ENCODE data around the gene DDX41. TPM values are rescaled to one million over a fixed set of nuclear protein-coding genes. Genes with fewer than 3 reads are reported as not detected.

Gene DDX41
- total RNA-seq, 1 experiment from 2014 or later, result 104 TPM

DNA sequence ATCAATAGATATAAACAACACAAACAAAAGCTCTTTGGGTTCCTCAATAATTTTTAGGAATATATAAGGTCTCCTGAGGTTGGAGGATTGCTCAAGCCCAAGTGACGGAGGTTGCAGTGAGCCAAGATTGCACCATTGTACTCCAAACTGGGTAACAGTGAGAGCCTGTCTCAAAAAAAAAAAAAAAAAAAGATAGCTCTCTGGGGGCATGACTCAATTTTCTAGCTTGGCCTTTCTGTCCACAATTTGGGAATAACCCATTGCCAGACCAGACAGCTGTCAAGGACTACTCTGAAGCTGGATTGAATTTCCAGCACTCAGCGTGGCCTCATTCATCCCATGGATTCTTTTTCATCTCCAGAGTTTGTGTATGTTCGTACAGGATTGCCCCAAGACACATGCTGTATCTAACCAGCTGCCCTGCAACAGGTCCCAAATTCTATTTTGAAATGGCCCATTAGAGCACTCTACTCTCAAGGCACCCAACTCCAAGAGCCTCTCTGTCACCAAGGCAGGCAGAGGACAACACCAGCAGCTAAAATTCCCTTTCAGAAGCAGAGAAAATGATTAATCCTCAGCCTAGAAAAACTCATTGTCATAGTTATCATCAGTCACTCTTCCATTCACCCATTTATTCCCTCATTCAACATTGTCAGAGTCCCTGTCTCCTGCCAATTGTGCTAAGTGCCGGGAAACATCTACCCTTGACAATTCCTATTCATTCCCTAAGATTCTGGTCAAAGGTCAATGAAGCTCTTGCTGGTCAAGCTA is 28.9 kb upstream of the DDX41 start:
- H3K4me1 ChIP-seq (ENCODE audit: low read length), result peaks cover 4% of the 10 kb centered on the region; the same call in 1 of the 2 replicates

DNA sequence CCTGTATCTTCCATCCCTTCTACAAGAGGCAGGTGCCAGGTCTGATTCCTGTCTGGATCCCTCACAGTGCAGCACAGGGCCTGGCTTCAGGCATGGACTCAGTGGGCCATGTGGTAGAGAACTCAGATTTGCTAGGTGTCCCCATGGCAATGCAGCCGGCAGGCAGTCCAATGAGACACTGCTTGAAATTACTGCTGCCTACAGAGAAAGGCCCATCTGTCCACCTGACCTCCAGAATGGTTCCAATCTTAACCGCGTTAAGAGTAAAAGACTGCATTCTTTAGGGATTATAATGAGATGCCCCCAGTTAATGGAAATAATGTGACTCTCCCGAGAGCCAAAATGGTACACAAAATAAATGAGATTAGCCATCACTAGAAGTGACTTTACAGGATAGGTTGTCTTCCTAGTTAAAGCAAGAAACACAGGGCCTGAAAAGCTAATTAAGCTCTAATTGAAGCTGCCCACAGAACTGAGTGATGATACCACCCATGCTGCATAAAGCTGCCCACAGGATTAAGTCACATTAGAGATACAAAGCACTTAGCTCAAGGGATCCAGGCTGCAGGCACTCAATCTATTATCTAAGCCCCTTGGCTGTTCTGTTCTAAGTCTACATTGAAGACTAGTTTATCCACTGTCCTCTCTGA is 26.2 kb upstream of the DDX41 start:
- no peaks in the 10 kb centered on the region for H3K27me3 ChIP-seq (ENCODE audit: low read length)
- H3K9me3 ChIP-seq (ENCODE audit: low read length), result no peaks in the 10 kb centered on the region
- H2AFZ ChIP-seq (ENCODE audit: low read length), result no peak overlapping the region
- no peak overlapping the region for H3K4me3 ChIP-seq (ENCODE audit: low read length)
- H3K79me2 ChIP-seq (ENCODE audit: low read length), result peaks cover 78% of the 10 kb centered on the region
- H3K4me1 ChIP-seq (ENCODE audit: low read length), result no peaks in the 10 kb centered on the region
- H3K36me3 ChIP-seq (ENCODE audit: insufficient read depth, low read length), result peaks cover 12% of the 10 kb centered on the region; the same call in 1 of the 2 replicates
- H3K4me2 ChIP-seq (ENCODE audit: low read depth, low read length, poor library complexity, severe bottlenecking), result no peak overlapping the region
- H3K9ac ChIP-seq (ENCODE audit: low read length), result no peak overlapping the region
- H3K27ac ChIP-seq (ENCODE audit: low read length), result no peak overlapping the region
- H4K20me1 ChIP-seq (ENCODE audit: insufficient read depth, low read depth, low read length), result no peaks in the 10 kb centered on the region
- no peaks in the 10 kb centered on the region for H3K9me2 ChIP-seq (replicated peaks; ENCODE audit: insufficient read depth, low read length)
- DNase-seq, result no peak

More for the DNA sequence above, 28.9 kb upstream of the DDX41 start:
- H3K79me2 ChIP-seq (ENCODE audit: low read length), result peaks cover 86% of the 10 kb centered on the region
- H3K9me2 ChIP-seq (replicated peaks; ENCODE audit: insufficient read depth, low read length), result no peaks in the 10 kb centered on the region
- H3K27ac ChIP-seq (ENCODE audit: low read length), result no peak overlapping the region
- H3K9ac ChIP-seq (ENCODE audit: low read length), result no peak overlapping the region
- H3K4me3 ChIP-seq (ENCODE audit: low read length), result no peak overlapping the region
- no peak for DNase-seq
- no peak overlapping the region for H2AFZ ChIP-seq (ENCODE audit: low read length)
- H4K20me1 ChIP-seq (ENCODE audit: insufficient read depth, low read depth, low read length), result no peaks in the 10 kb centered on the region
- H3K36me3 ChIP-seq (ENCODE audit: insufficient read depth, low read length), result peaks cover 9% of the 10 kb centered on the region; the same call in 1 of the 2 replicates
- H3K27me3 ChIP-seq (ENCODE audit: low read length), result no peaks in the 10 kb centered on the region
- H3K9me3 ChIP-seq (ENCODE audit: low read length), result no peaks in the 10 kb centered on the region
- no peak overlapping the region for H3K4me2 ChIP-seq (ENCODE audit: low read depth, low read length, poor library complexity, severe bottlenecking)

DNA sequence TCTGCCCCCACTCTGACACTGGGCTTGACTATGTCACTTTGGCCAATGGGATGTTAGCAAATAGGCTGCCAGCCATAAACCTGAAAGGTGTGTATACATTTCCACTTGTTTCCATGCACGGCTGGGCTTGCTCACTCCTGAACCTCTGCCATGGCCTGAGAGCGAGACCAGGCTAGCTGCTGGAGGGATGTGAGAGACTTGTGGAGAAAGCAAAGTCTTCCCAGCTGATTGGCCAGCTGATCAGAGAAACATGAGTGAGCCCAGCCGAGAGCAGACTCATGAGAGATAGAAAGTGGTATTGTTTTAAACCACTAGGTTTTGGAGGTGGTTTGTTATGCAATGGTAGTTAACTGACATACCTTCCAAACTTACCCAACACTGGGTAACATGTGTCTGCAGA is 23.7 kb upstream of the DDX41 start:
- Histone ChIP-seq H3K4me1 (ENCODE audit: low read length) (no peaks in the 10 kb centered on the region), H3K79me2 (ENCODE audit: low read length) (peaks cover 59% of the 10 kb centered on the region), H3K4me2 (ENCODE audit: low read depth, low read length, poor library complexity, severe bottlenecking) (no peak overlapping the region), H3K4me3 (ENCODE audit: low read length) (no peak overlapping the region), H3K27ac (ENCODE audit: low read length) (no peak overlapping the region), H3K9me3 (ENCODE audit: low read length) (no peaks in the 10 kb centered on the region), H3K36me3 (ENCODE audit: insufficient read depth, low read length) (peaks cover 15% of the 10 kb centered on the region; the same call in 1 of the 2 replicates), H4K20me1 (ENCODE audit: insufficient read depth, low read depth, low read length) (no peaks in the 10 kb centered on the region), H3K9ac (ENCODE audit: low read length) (no peak overlapping the region), H3K9me2 (replicated peaks; ENCODE audit: insufficient read depth, low read length) (no peaks in the 10 kb centered on the region), H2AFZ (ENCODE audit: low read length) (no peak overlapping the region), H3K27me3 (ENCODE audit: low read length) (no peaks in the 10 kb centered on the region)
- DNase-seq, result no peak

DNA sequence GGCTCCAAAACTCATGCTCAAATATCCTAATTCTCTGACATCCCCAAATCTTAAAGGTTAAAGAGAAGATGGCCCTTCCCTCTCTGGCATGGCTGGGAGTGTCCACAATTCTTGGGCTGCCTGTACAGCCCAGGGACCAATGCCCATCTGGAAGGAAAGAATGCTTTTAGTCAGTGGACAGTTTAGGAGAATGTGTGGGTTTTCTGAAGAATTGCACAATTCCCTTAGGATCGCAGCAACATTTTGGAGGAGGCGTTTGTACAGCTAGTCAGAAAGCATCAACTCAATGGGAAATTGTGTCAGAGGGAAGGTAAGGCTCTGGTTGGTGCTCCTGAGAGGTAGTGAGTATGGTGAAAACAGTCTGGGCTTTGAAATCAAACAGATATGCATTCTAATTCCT is 22.6 kb upstream of the DDX41 start:
- Histone ChIP-seq H3K4me1 (ENCODE audit: low read length) (no peaks in the 10 kb centered on the region), H3K4me3 (ENCODE audit: low read length) (no peak overlapping the region), H3K36me3 (ENCODE audit: insufficient read depth, low read length) (peaks cover 15% of the 10 kb centered on the region; the same call in 1 of the 2 replicates), H3K9me2 (replicated peaks; ENCODE audit: insufficient read depth, low read length) (no peaks in the 10 kb centered on the region), H3K27me3 (ENCODE audit: low read length) (no peaks in the 10 kb centered on the region), H3K4me2 (ENCODE audit: low read depth, low read length, poor library complexity, severe bottlenecking) (no peak overlapping the region), H3K27ac (ENCODE audit: low read length) (no peak overlapping the region), H3K9me3 (ENCODE audit: low read length) (no peaks in the 10 kb centered on the region), H3K9ac (ENCODE audit: low read length) (no peak overlapping the region), H3K79me2 (ENCODE audit: low read length) (peaks cover 54% of the 10 kb centered on the region), H4K20me1 (ENCODE audit: insufficient read depth, low read depth, low read length) (no peaks in the 10 kb centered on the region), H2AFZ (ENCODE audit: low read length) (no peak overlapping the region)
- no peak for DNase-seq

DNA sequence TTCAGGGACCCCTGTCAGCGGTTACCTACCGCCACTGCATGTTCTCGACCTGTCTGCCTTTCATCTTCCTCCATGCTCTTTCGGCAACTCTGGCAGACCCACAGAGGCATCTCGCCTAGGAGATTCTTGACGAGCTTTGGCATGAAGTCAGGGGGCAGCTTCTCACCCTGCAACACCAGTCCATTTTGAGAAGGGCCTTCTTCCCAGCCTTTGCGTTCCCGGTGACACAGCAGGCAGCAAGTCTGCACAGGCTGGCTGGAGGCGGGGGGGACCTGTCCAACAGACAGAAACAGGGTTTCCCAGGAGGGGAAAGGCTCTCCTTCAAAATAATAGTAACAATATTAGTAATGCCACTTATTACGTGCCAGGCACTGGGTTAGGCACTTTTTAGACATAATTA is 22.1 kb upstream of the DDX41 start:
- no peak overlapping the region for H2AFZ ChIP-seq (ENCODE audit: low read length)
- peaks cover 15% of the 10 kb centered on the region; the same call in 1 of the 2 replicates for H3K36me3 ChIP-seq (ENCODE audit: insufficient read depth, low read length)
- no peaks in the 10 kb centered on the region for H3K9me2 ChIP-seq (replicated peaks; ENCODE audit: insufficient read depth, low read length)
- no peak overlapping the region for H3K4me2 ChIP-seq (ENCODE audit: low read depth, low read length, poor library complexity, severe bottlenecking)
- no peaks in the 10 kb centered on the region for H3K9me3 ChIP-seq (ENCODE audit: low read length)
- H3K9ac ChIP-seq (ENCODE audit: low read length), result no peak overlapping the region
- H3K79me2 ChIP-seq (ENCODE audit: low read length), result peaks cover 49% of the 10 kb centered on the region
- no peaks in the 10 kb centered on the region for H3K27me3 ChIP-seq (ENCODE audit: low read length)
- no peaks in the 10 kb centered on the region for H4K20me1 ChIP-seq (ENCODE audit: insufficient read depth, low read depth, low read length)
- no peaks in the 10 kb centered on the region for H3K4me1 ChIP-seq (ENCODE audit: low read length)
- no peak for DNase-seq
- H3K4me3 ChIP-seq (ENCODE audit: low read length), result no peak overlapping the region
- no peak overlapping the region for H3K27ac ChIP-seq (ENCODE audit: low read length)

DNA sequence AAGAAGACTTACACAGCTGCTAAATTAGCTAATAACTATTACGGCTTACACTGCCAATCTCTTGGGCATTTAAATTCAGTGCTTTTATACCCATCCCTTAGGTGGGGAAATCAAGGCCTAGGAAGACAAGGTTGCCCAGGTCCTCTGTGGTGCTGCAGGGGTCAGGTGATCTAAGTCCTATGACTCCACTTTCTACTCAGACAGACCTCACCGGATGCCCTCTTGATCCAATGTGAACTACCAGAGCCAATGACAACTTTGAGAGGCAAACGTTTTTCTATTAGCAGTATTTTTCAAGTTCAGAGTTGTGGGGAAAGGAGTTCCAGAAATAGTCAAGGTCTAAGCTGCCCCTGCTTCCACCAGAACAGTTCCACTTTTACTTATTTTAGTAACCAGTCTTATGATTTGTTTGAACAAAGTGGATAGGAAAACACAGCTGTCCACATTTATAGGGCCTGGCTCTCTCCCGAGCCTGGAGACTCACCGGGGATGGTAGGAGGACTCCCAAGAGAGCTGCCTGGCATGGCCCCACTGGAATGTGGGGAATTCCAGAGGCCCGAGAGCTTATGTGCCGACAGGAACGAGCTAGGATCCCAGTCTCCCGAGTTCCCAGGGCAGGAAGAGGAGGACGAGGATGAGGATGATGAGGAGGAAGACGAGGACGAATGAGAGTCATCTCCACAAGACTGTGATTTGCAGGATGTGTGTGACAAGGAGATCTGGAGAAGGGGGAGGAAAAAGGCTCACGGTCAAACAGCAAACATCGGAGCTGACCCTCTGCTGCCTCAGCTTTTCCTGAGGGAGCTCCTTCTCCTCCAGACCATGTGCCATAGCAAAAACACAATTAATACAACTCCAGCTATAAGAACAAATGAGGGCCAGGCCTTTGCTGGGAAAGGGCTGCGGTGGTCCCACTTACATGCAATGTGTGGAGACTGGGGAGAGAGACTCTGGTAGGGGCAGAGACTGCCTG is 20.9 kb upstream of the DDX41 start:
- Histone ChIP-seq H3K9ac (ENCODE audit: low read length) (no peak overlapping the region), H3K4me2 (ENCODE audit: low read depth, low read length, poor library complexity, severe bottlenecking) (no peak overlapping the region), H3K27ac (ENCODE audit: low read length) (no peak overlapping the region), H3K36me3 (ENCODE audit: insufficient read depth, low read length) (peaks cover 12% of the 10 kb centered on the region; the same call in 1 of the 2 replicates), H3K4me3 (ENCODE audit: low read length) (no peak overlapping the region), H3K9me2 (replicated peaks; ENCODE audit: insufficient read depth, low read length) (no peaks in the 10 kb centered on the region), H4K20me1 (ENCODE audit: insufficient read depth, low read depth, low read length) (no peaks in the 10 kb centered on the region), H2AFZ (ENCODE audit: low read length) (no peak overlapping the region), H3K79me2 (ENCODE audit: low read length) (peaks cover 41% of the 10 kb centered on the region), H3K4me1 (ENCODE audit: low read length) (no peaks in the 10 kb centered on the region), H3K9me3 (ENCODE audit: low read length) (no peaks in the 10 kb centered on the region), H3K27me3 (ENCODE audit: low read length) (no peaks in the 10 kb centered on the region)
- no peak for DNase-seq

DNA sequence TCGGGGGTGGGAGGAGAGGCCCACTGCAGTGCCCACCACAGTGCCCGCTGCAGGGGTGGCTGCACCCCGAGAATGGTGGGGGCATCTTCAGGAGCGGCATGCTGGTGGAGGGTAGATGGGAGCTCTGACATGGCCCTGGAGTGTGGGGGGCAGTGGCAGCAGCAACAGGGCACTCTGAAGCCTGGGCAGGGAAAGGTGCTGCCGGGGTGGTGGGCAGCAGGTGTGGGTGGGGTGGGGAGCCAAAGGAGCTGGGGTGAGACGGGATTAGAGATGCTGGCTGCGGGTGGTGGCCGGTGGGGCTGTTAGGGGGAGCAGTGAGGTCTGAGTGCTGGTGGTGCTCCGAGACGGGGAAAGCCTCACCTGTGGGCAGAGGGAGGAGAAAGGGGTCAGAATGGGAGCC is 19.6 kb upstream of the DDX41 start:
- H3K36me3 ChIP-seq (ENCODE audit: insufficient read depth, low read length), result peaks cover 10% of the 10 kb centered on the region; the same call in 1 of the 2 replicates
- H3K9me3 ChIP-seq (ENCODE audit: low read length), result no peaks in the 10 kb centered on the region
- no peak overlapping the region for H3K9ac ChIP-seq (ENCODE audit: low read length)
- H3K9me2 ChIP-seq (replicated peaks; ENCODE audit: insufficient read depth, low read length), result no peaks in the 10 kb centered on the region
- H3K4me3 ChIP-seq (ENCODE audit: low read length), result no peak overlapping the region
- no peak for DNase-seq
- no peak overlapping the region for H3K4me2 ChIP-seq (ENCODE audit: low read depth, low read length, poor library complexity, severe bottlenecking)
- H3K27me3 ChIP-seq (ENCODE audit: low read length), result no peaks in the 10 kb centered on the region
- no peak overlapping the region for H3K27ac ChIP-seq (ENCODE audit: low read length)
- H4K20me1 ChIP-seq (ENCODE audit: insufficient read depth, low read depth, low read length), result no peaks in the 10 kb centered on the region
- H3K79me2 ChIP-seq (ENCODE audit: low read length), result peaks cover 29% of the 10 kb centered on the region
- H3K4me1 ChIP-seq (ENCODE audit: low read length), result no peaks in the 10 kb centered on the region
- no peak overlapping the region for H2AFZ ChIP-seq (ENCODE audit: low read length)
